Measurements from ENCODE around the gene MAS1L. TPM values are rescaled to one million over a fixed set of nuclear protein-coding genes. Genes with fewer than 3 reads are reported as not detected.
"Not testable (repeated sequence)": the region's sequence is repeated elsewhere in the genome, so short reads cannot be mapped to it uniquely, and the experiment has no call there.

Gene MAS1L
- total RNA-seq, 1 donor from 2014 or later, result not detected

DNA sequence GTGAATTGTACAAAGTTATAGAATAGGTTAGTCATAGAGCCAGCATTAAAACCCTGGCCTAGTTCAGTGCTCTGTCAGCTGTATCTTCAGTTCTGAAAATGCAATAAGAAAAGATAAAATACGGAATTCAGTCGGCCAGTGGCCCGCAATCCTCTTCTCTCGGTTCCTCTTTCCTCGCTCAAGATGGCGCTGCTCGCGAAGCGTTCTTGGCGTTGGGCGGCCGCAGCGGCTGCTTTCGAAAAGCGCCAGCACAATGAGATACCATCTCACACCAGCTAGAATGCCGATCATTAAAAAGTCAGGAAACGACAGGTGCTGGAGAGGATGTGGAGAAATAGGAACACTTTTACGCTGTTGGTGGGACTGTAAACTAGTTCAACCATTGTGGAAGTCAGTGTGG is 51.0 kb downstream of the MAS1L start:
- intact Hi-C loops (cut with DNase I); DNase-seq (ENCODE audit: low spot score): not testable (repeated sequence)

Other genes starting within 250 kb of the MAS1L start
- gene OR14J1, start 186.3 kb downstream of the MAS1L start, total RNA-seq, result not detected
- not detected for gene OR5V1, start 119.1 kb downstream of the MAS1L start, total RNA-seq
- not detected for gene OR12D3, start 112.7 kb downstream of the MAS1L start, total RNA-seq
- not detected for gene OR12D2, start 92.3 kb downstream of the MAS1L start, total RNA-seq
- gene OR12D1, start 73.0 kb downstream of the MAS1L start, total RNA-seq, result not detected
- not detected for gene OR10C1, start 48.6 kb downstream of the MAS1L start, total RNA-seq
- gene OR11A1, start 30.9 kb downstream of the MAS1L start, total RNA-seq, result not detected
- not detected for gene OR2H1, start 30.8 kb downstream of the MAS1L start, total RNA-seq
- not detected for gene UBD, start 71.8 kb upstream of the MAS1L start, total RNA-seq
- gene OR2H2, start 97.2 kb upstream of the MAS1L start, total RNA-seq, result not detected
- 29.5 TPM for gene GABBR1, start 145.2 kb upstream of the MAS1L start, total RNA-seq
- gene MOG, start 169.1 kb upstream of the MAS1L start, total RNA-seq, result 2.0 TPM
- gene ZFP57, start 193.2 kb upstream of the MAS1L start, total RNA-seq, result not detected
- gene HLA-F, start 235.5 kb upstream of the MAS1L start, total RNA-seq, result 40.4 TPM

Data from cardiac septum (tissue), 1 donor.